Measurements from ENCODE around the gene ERGIC1. TPM values are rescaled to one million over a fixed set of nuclear protein-coding genes. Genes with fewer than 3 reads are reported as not detected.

Gene ERGIC1
- total and polyA plus RNA-seq, 2 of the 13 experiments (the other 11 are each of a cell fraction or from before 2014, with no cell fraction given), result 78.5 to 184 TPM

DNA sequence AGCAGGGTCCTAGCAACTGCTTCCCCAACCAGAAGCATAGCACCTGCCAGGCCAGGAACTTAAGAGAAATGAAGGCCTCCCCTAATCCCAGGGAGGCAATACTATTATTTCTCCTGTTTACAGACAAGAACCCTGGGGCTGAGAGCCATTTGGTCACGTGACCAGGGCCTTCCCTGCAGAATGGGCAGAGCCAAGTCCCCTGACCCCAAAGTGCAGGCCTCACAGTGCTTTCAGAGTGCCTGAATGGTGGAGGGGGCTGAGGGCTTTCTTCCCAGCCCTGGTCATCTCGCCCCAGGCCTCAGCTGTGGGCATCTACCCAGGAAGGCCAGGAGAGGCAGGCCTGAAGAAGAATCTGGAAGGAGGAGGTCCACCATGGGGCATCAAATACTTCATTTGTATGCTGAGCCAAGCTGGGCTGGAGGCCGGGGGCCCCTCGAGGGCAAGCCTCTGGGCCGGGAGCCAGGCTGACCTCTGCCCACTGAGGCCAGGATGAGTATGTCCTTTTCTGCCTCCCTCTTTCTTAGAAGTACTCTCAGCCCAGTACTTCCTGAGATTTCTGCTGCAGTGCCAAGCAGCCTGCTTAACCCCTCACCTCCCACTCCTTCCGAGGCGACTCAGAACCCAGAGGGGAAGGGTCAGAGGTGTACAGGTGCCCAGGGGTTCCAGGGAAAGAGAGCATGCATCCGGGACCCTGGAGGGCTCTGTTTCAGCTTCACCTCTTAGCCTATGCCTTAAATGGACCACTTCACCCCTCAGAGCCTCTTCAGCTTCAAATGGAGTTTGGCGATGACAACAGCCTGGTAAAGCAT, 44.2 kb upstream of the ERGIC1 start (continued):
- TF ChIP-seq HNF4A (CRISPR knock-in tag; IDR thresholded peaks at IDR 0.05), result no peak; the same call in 1 of the 2 replicates
- TF ChIP-seq RNF219 (CRISPR knock-in tag; IDR thresholded peaks at IDR 0.05), result no peak
- TF ChIP-seq, protein P1, sequence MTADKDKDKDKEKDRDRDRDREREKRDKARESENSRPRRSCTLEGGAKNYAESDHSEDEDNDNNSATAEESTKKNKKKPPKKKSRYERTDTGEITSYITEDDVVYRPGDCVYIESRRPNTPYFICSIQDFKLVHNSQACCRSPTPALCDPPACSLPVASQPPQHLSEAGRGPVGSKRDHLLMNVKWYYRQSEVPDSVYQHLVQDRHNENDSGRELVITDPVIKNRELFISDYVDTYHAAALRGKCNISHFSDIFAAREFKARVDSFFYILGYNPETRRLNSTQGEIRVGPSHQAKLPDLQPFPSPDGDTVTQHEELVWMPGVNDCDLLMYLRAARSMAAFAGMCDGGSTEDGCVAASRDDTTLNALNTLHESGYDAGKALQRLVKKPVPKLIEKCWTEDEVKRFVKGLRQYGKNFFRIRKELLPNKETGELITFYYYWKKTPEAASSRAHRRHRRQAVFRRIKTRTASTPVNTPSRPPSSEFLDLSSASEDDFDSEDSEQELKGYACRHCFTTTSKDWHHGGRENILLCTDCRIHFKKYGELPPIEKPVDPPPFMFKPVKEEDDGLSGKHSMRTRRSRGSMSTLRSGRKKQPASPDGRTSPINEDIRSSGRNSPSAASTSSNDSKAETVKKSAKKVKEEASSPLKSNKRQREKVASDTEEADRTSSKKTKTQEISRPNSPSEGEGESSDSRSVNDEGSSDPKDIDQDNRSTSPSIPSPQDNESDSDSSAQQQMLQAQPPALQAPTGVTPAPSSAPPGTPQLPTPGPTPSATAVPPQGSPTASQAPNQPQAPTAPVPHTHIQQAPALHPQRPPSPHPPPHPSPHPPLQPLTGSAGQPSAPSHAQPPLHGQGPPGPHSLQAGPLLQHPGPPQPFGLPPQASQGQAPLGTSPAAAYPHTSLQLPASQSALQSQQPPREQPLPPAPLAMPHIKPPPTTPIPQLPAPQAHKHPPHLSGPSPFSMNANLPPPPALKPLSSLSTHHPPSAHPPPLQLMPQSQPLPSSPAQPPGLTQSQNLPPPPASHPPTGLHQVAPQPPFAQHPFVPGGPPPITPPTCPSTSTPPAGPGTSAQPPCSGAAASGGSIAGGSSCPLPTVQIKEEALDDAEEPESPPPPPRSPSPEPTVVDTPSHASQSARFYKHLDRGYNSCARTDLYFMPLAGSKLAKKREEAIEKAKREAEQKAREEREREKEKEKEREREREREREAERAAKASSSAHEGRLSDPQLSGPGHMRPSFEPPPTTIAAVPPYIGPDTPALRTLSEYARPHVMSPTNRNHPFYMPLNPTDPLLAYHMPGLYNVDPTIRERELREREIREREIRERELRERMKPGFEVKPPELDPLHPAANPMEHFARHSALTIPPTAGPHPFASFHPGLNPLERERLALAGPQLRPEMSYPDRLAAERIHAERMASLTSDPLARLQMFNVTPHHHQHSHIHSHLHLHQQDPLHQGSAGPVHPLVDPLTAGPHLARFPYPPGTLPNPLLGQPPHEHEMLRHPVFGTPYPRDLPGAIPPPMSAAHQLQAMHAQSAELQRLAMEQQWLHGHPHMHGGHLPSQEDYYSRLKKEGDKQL (CRISPR knock-in tag; IDR thresholded peaks at IDR 0.05; ENCODE audit: low read depth), result no peak
- TF ChIP-seq YEATS4 (CRISPR knock-in tag; IDR thresholded peaks at IDR 0.05; ENCODE audit: borderline replicate concordance), result peak; percentile 35; the same call in 1 of the 2 replicates
- TF ChIP-seq KAT7 (CRISPR knock-in tag; IDR thresholded peaks at IDR 0.05; ENCODE audit: borderline replicate concordance), result no peak
- TF ChIP-seq ZSCAN30 (CRISPR knock-in tag; IDR thresholded peaks at IDR 0.05), result no peak
- TF ChIP-seq KLF6 (CRISPR knock-in tag; IDR thresholded peaks at IDR 0.05), result peak; percentile 22; the same call in 1 of the 2 replicates
- TF ChIP-seq ZNF883 (CRISPR knock-in tag; IDR thresholded peaks at IDR 0.05; ENCODE audit: not compliant biosample characterization), result no peak
- TF ChIP-seq ZNF552 (CRISPR knock-in tag; IDR thresholded peaks at IDR 0.05; ENCODE audit: borderline replicate concordance), result no peak
- peak; percentile 67 for TF ChIP-seq ZNF652 (CRISPR knock-in tag; IDR thresholded peaks at IDR 0.05; ENCODE audit: borderline replicate concordance, low read depth)
- TF ChIP-seq MATR3 (CRISPR knock-in tag; IDR thresholded peaks at IDR 0.05), result no peak
- no peak for TF ChIP-seq ZBTB1 (CRISPR knock-in tag; IDR thresholded peaks at IDR 0.05; ENCODE audit: borderline replicate concordance)
- no peak for TF ChIP-seq RBM39 (IDR thresholded peaks at IDR 0.05; ENCODE audit: low read depth, low read length, poor library complexity, severe bottlenecking)
- TF ChIP-seq, protein P2, sequence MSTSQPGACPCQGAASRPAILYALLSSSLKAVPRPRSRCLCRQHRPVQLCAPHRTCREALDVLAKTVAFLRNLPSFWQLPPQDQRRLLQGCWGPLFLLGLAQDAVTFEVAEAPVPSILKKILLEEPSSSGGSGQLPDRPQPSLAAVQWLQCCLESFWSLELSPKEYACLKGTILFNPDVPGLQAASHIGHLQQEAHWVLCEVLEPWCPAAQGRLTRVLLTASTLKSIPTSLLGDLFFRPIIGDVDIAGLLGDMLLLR (CRISPR knock-in tag; IDR thresholded peaks at IDR 0.05), result no peak
- no peak for TF ChIP-seq ZNF33B (CRISPR knock-in tag; IDR thresholded peaks at IDR 0.05)
- TF ChIP-seq, protein P3, sequence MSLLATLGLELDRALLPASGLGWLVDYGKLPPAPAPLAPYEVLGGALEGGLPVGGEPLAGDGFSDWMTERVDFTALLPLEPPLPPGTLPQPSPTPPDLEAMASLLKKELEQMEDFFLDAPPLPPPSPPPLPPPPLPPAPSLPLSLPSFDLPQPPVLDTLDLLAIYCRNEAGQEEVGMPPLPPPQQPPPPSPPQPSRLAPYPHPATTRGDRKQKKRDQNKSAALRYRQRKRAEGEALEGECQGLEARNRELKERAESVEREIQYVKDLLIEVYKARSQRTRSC (CRISPR knock-in tag; IDR thresholded peaks at IDR 0.05; ENCODE audit: low read depth), result no peak
